HPDE6-E6E7 (cell line): Measurements from ENCODE around the gene OR2T3.
"Not testable (repeated sequence)": the region's sequence is repeated elsewhere in the genome, so short reads cannot be mapped to it uniquely, and the experiment has no call there.

Experiments
- DNase-seq: peaks from one replicate; pipeline ENCODE4 v3.0.0; 2011; ENCODE audit warnings: missing footprints; ENCODE audit errors: extremely low spot score

OR2T3 gene

DNA sequence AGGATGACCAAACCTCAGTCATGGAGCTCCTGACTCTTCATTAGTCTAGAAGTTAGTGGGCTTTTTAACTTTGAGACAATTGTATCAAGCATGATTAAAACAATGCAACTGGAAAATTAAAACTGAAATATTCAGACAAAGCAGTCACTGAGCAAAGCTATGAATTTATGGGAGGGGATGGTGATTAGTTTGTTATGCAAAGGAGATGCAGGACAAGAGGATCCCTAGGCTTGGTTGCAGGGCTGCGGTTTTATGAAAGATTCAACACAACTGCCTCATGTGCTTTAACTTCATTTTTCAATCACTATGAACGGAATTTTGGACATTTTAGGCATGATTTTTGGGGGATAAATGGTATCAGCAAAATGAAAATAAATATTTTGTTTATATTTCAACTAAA, 1.0 kb upstream of the OR2T3 start:
- DNase-seq: not testable (repeated sequence)

DNA sequence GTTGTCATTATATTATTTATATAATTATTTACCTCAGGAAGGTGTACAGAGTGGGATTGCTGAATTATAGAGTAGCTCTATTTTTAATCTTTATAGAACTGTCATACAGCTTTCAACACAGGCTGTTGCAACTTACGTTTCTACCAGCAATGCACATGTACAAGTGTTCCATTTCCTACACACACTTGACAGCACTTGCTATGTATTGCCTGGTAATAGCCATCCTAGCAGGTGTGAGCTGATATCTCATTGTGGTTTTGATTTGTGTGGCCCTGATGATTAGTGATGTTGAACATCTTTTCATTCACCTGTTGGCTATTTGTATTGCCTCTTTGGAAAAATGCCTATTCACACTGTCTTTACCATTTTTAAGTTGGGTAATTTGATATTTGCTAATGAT, 2.5 kb downstream of the OR2T3 start:
- not testable (repeated sequence) for DNase-seq

DNA sequence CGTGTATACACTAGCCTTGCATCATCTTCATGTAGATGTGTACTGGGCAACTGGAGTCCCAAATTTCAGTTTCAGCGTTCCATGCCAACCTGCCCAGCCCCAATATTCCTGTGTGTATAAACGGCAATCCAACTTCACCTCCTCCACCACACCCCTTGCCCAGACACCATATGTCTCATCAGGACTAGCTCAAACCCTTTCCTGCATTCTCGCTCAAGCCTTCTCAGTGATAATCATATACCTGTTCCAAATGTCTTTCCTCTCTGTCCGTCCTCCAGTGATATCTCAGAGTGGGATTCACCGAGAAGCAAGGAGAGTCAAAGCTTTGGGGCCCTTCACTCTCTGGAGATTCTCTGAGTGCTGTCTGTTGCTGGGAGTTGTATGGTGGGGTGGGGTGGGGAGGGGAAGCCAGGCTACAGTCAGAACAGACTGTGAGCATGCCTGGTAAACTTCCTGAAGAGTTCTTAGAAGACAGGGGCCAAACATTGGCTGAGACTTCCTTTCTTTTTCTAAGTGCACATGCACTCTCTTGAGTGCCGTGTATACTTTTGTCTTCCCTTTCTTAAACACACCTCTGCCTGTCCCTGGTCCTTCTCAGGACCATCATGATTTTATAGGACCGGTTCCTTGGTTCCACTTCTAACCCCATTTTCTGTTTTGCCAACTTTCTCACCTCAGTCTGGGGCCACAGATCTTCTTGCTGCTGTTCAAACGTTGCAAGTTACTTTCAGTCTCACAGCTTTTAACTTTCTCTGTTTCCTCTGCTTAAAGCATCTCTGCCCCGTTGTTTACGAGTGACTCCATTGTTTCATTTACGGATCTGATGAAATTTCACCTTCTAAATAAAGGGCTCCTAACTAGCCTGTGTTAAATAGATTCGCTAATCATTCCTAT, 8.8 kb downstream of the OR2T3 start:
- DNase-seq: not testable (repeated sequence)

DNA sequence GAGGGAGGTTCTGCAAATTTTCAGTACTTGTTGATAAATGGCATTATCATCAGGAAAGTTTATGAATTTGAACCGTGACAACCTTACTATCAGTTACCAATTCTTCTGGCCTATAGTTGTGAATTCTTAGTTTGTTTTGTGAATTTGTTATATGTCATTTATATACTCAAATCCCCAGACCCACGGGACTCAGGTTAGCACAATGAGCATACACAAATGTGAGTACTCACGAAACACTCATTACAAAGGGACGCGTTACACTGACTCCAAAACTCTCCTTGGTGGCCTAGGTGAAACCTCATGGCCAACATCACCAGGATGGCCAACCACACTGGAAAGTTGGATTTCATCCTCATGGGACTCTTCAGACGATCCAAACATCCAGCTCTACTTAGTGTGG, 15.1 kb downstream of the OR2T3 start, which contains the start of gene OR2T5:
TSS of gene OR2T5 (plus strand) at position 301 of the 400 bp plus-strand sequence. CDS start at position 301, 0 bp downstream.
- not testable (repeated sequence) for DNase-seq

DNA sequence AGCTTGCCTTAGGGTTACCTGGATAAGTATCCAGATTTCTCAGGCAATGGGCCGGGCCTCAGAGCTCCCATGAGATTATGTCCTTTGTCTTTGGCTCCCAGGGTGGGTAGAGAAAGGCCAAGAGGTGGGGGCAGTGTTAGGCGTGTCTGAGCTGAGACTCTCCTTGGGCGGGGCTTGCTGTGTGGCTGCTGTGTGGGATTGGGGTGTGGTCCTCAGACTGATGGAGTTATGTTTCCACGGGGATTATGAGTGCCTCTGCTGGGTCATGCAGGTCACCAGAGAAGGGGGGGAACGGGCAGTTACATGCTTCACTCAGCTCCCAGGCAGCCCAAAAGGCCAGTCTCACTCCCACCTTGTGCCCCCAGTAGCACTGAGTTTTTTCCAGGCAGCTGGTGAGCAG, 23.5 kb downstream of the OR2T3 start:
- DNase-seq: not testable (repeated sequence)

DNA sequence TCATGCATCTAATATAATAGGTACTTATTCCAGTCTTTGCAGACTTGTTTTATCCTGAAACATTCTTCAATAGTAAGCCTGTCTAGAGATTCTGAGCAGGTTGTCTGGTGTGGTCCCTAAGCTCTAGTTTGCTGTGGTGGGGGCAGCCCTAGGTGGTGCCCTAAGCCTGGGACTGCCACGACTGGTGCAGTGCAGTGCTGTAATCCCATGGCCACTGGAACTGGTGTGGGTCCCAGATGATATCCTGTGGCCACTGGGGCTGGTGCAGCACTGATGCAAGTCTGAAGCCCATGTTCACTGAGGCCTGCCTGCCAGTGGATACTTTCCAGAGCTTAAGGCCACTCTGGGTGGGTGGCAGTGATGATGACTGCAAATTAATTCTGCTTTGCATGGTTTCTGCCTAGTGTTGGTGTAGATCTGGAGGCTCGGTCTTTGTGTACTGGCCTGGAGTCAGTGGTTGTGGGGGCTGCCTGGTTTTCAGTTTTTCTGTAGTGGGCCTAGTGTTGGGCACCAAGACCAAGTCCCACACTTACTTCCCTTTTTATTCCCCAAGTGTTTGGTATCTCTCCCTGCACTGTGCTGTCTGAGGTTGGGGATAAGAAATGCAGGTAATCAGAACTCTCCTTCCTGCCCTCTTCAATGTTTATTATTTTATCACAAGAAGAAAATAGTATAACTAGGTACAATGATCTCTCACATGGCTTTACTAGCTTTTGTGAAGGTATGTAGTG, 27.3 kb downstream of the OR2T3 start:
- not testable (repeated sequence) for DNase-seq

DNA sequence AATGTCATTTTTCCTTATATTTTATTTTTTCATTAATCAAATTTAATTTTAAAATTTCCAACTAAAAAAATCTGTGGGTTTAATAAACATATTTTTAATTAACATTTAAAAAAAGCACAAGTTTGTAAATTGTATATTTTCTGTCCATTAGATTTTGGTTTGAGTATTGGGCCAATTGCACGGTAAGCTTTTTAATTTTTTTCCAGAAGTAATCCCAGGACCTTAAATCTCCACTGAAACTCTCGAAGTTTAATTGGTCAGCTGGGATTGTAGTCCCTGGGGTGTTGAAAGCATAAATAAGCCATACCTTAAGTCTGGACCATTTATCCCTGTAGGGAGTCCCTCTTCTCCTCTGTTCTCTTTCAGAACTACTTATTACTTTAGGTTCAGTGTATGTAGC, 34.6 kb downstream of the OR2T3 start, which contains the start of gene OR2G6:
TSS of gene OR2G6 (plus strand) at position 301 of the 400 bp plus-strand sequence. CDS start 13,574 bp downstream, outside the sequence.
- DNase-seq: not testable (repeated sequence)

DNA sequence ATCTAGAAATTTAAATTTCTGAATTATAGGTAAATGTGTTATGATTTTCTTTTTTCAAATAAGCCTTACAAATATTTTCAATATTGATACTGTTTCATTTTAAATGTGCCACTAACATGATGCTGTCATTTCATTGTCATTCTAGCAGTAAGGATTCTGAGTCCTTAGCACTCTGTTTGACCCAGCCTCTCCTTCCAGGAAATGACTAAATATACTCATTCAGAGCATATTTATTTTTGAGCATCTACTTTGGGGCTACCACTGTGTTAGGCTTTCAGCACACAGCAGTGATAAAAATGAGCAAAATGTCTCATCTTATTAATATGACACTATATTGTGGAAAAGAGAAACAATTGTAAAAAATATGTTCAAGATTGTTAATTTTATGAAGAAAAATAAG, 37.1 kb downstream of the OR2T3 start:
- not testable (repeated sequence) for DNase-seq

DNA sequence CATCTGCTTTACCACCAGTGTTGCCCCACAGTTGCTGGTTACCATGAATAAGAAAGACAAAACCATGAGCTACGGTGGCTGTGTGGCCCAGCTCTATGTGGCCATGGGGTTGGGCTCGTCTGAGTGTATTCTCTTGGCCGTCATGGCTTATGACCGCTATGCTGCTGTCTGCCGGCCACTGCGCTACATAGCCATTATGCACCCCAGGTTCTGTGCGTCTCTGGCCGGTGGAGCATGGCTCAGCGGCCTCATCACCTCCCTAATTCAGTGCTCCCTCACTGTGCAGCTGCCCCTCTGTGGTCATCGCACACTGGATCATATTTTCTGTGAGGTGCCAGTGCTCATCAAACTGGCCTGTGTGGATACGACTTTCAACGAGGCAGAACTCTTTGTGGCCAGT, 48.7 kb downstream of the OR2T3 start:
- DNase-seq: no peak
